GM12878 (cell line): Measurements from ENCODE around the gene CCNJ. TPM values are rescaled to one million over a fixed set of nuclear protein-coding genes. Genes with fewer than 3 reads are reported as not detected.

Source experiments
- ATAC-seq: fragments of 200-7000 bp; cut with Tn5 transposase; 3 replicates; pipeline ENCODE4 v1.9.1; 2020; ENCODE audit warnings: mild to moderate bottlenecking, moderate library complexity
- BruUV-seq: library from RNA; stranded (reverse); fragments of 400-500 nt; replicated peaks from 2 replicates; lab custom pipeline; 2021; lab: Mats Ljungman, UMichigan
- CTCF ChIA-PET: fragments of 300-600 bp; sonication (Branson Sonifier 250); formaldehyde crosslinking; extraction: SDS; loops from one replicate; lab custom pipeline; 2021; ENCODE audit warnings: inconsistent platforms; lab: Yijun Ruan, JAX
- POLR2A ChIA-PET: fragments of 350-600 bp; formaldehyde crosslinking; extraction: SDS; loops from one replicate; lab custom pipeline; 2021; ENCODE audit warnings: inconsistent platforms; lab: Charles Lee
- RAD21 ChIA-PET: fragments of 300-600 bp; sonication (Branson Sonifier 250); formaldehyde crosslinking; loops from one replicate; lab custom pipeline; 2023; ENCODE audit warnings: antibody characterized with exemption; ENCODE audit not compliant: unreplicated experiment; lab: Charles Lee
- SMC1A ChIA-PET: fragments of 300-600 bp; sonication (Branson Sonifier 250); formaldehyde crosslinking; loops from one replicate; lab custom pipeline; 2023; ENCODE audit not compliant: unreplicated experiment, uncharacterized antibody; lab: Charles Lee
- DNase-seq: peaks from one replicate; pipeline ENCODE4 v3.0.0-alpha.2; 2011; ENCODE audit warnings: low read depth, low spot score
- FAIRE-seq: peaks from 3 replicates; lab custom pipeline; 2011; peaks lifted over from hg19 to GRCh38; lab: Jason Lieb, UNC
- H2AFZ ChIP-seq: 2 replicates; pipeline ENCODE4 v1.6.0; 2011; ENCODE audit warnings: low read depth, low read length, control low read depth; ENCODE audit not compliant: control insufficient read depth
- H3K27ac ChIP-seq: 2 replicates; pipeline ENCODE4 v1.5.1; 2011; ENCODE audit warnings: control low read depth; ENCODE audit not compliant: control insufficient read depth, insufficient read depth
- H3K27me3 ChIP-seq, 2 experiments: replicated peaks in 1 of 2; 2 replicates each; pipeline versions ENCODE4 v1.6.0 to v1.6.1; 2011; ENCODE audit warnings: low read length in 1 of 2; ENCODE audit not compliant: control insufficient read depth in 2 of 2, insufficient read depth in 2 of 2
- H3K36me3 ChIP-seq, 2 experiments: 2 replicates each; pipeline ENCODE4 v1.5.1; 2011; ENCODE audit warnings: low read length in 1 of 2; ENCODE audit not compliant: control insufficient read depth in 2 of 2, insufficient read depth in 2 of 2
- H3K4me1 ChIP-seq: 2 replicates; pipeline ENCODE4 v1.6.1; 2011; ENCODE audit warnings: mild to moderate bottlenecking, low read length, moderate library complexity, mixed read lengths; ENCODE audit not compliant: control insufficient read depth, insufficient read depth
- H3K4me2 ChIP-seq: 2 replicates; pipeline ENCODE4 v1.6.0; 2011; ENCODE audit warnings: control low read depth; ENCODE audit not compliant: control insufficient read depth, insufficient read depth
- H3K4me3 ChIP-seq: fragments of 200-600 bp; sonication (generic); 2 replicates; pipeline ENCODE4 v1.5.1; 2016
- H3K79me2 ChIP-seq: 2 replicates; pipeline ENCODE4 v1.6.0; 2011; ENCODE audit warnings: low read length; ENCODE audit not compliant: control insufficient read depth, insufficient read depth
- H3K9ac ChIP-seq: 2 replicates; pipeline ENCODE4 v1.8.0; 2011; ENCODE audit warnings: low read length, control low read depth, mixed read lengths; ENCODE audit not compliant: control insufficient read depth, insufficient read depth
- H3K9me3 ChIP-seq: replicated peaks from 3 replicates; pipeline ENCODE4 v1.5.1; 2011; ENCODE audit warnings: mild to moderate bottlenecking, low read length; ENCODE audit not compliant: control insufficient read depth, insufficient read depth
- H4K20me1 ChIP-seq: 2 replicates; pipeline ENCODE4 v1.6.0; 2011; ENCODE audit not compliant: control insufficient read depth, insufficient read depth
- CEBPB ChIP-seq, 2 experiments: fragments of 150-350 bp in 1 of 2; IDR thresholded peaks; 2 replicates each; pipeline ENCODE4 v1.6.1; 2012 to 2014; ENCODE audit warnings: low read depth in 2 of 2, low read length in 2 of 2, borderline replicate concordance in 1 of 2, inconsistent platforms in 1 of 2
- EZH2 ChIP-seq: IDR thresholded peaks from 2 replicates; pipeline ENCODE4 v1.6.1; 2012; ENCODE audit warnings: low read depth, mild to moderate bottlenecking, control low read depth, inconsistent platforms, low read length, borderline replicate concordance; ENCODE audit not compliant: control insufficient read depth
- IRF3 ChIP-seq: fragments of 450-650 bp; IDR thresholded peaks from 2 replicates; pipeline ENCODE4 v1.6.1; 2014; ENCODE audit warnings: mild to moderate bottlenecking
- MEF2B ChIP-seq: fragments of 450-650 bp; IDR thresholded peaks from 2 replicates; pipeline ENCODE4 v1.6.1; 2018; ENCODE audit warnings: mild to moderate bottlenecking, moderate library complexity; ENCODE audit not compliant: partially characterized antibody, poor library complexity, severe bottlenecking
- MTA3 ChIP-seq: IDR thresholded peaks from 2 replicates; pipeline ENCODE4 v1.6.1; 2012; ENCODE audit warnings: low read length, inconsistent platforms, borderline replicate concordance
- MXI1 ChIP-seq: fragments of 150-350 bp; IDR thresholded peaks from 2 replicates; pipeline ENCODE4 v1.6.1; 2011; ENCODE audit warnings: low read depth, mild to moderate bottlenecking, inconsistent platforms, low read length, improper control_type of control experiment
- NBN ChIP-seq: fragments of 450-650 bp; IDR thresholded peaks from 2 replicates; pipeline ENCODE4 v1.6.1; 2016
- RAD21 ChIP-seq: IDR thresholded peaks from 2 replicates; pipeline ENCODE4 v1.6.1; 2011; ENCODE audit warnings: mild to moderate bottlenecking, low read depth, low read length, moderate library complexity; ENCODE audit not compliant: insufficient read depth
- RBBP5 ChIP-seq: fragments of 200-600 bp; sonication (generic); conservative IDR thresholded peaks from 2 replicates; pipeline ENCODE4 v1.6.1; 2016
- SIN3A ChIP-seq: IDR thresholded peaks from 2 replicates; pipeline ENCODE4 v1.6.1; 2012; ENCODE audit warnings: low read depth, low read length, improper control_type of control experiment
- SP1 ChIP-seq: IDR thresholded peaks from one replicate; pipeline ENCODE4 v1.6.1; 2011; ENCODE audit warnings: low read depth, low read length
- STAT3 ChIP-seq: IDR thresholded peaks from 2 replicates; pipeline ENCODE4 v1.6.1; 2011; ENCODE audit warnings: low read depth, low read length, improper control_type of control experiment
- SUZ12 ChIP-seq: fragments of 200-600 bp; sonication (generic); IDR thresholded peaks from one replicate; pipeline ENCODE4 v1.6.1; 2018; ENCODE audit warnings: antibody characterized with exemption, mild to moderate bottlenecking; ENCODE audit not compliant: unreplicated experiment
- WGBS: methylation state at CpG from one replicate; pipeline ENCODE4 v1.1.6; 2016; ENCODE audit warnings: low lambda C conversion rate; ENCODE audit not compliant: insufficient replicate concordance, insufficient coverage; ENCODE audit errors: missing lambda C conversion rate; 5-methylcytosine and 5-hydroxymethylcytosine counted together
- in situ Hi-C: fragments of 300-500 bp; cut with MboI; formaldehyde crosslinking; loops from 9 replicates; pipeline ENCODE4 v1.14.3; 2018; ENCODE audit warnings: mixed read lengths
- intact Hi-C: fragments of 100-400 bp; cut with micrococcal nuclease; formaldehyde crosslinking; loops from one replicate; pipeline ENCODE4 v1.14.2; 2022; ENCODE audit not compliant: unreplicated experiment
- polyA plus RNA-seq, 11 experiments: library from polyadenylated mRNA; depleted of rRNA in 4 of 11; unstranded in 6 of 11; stranded (reverse) in 5 of 11; fragments of >200 nt; fragmentation: Nextera tagmentation in 4 of 11; fragmentation: Illumina TruSeq in 1 of 11; extraction: Ambion mirVana in 4 of 11; extraction: Trizol in 1 of 11; gene quantifications; 1 replicate in 1 of 11; 2 replicates in 10 of 11; pipeline versions ENCODE4 v1.2.1 to v1.2.3, GENCODE V29; 2011 to 2016; ENCODE audit warnings: inconsistent platforms in 2 of 11, missing spikeins in 2 of 11, low read depth in 1 of 11
- total RNA-seq, 4 experiments: library from RNA; depleted of rRNA in 3 of 4; stranded (reverse); fragments of >200 nt in 3 of 4; fragmentation: Illumina TruSeq in 1 of 4; extraction: Trizol in 1 of 4; gene quantifications; 2 replicates each; pipeline versions ENCODE4 v1.2.1 to v1.2.3, GENCODE V29; 2013 to 2021
- TF ChIP-seq, protein P1 (sequence below): IDR thresholded peaks from 2 replicates; pipeline ENCODE4 v1.6.1; 2012; ENCODE audit warnings: low read depth, low read length, improper control_type of control experiment

CCNJ gene
- total and polyA plus RNA-seq, 10 of the 15 experiments (the other 5 are each of a cell fraction or from before 2014, with no cell fraction given), result 0.56 to 8.8 (median 6.6) TPM

DNA sequence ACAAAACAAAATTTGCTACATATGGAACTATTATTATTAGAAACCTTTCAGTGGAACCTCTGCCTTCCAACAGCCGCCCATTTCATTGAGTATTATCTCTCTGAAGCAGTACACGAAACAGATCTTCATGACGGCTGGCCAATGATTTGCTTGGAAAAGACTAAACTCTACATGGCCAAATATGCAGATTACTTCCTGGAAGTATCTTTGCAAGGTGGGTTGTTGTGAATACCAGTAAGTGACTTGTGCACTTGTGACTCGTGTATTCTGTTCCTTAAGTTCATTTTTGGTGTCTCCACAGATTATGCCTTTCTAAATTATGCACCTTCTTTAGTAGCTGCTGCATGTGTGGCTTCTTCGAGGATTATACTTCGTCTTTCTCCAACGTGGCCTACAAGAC, 13.4 kb downstream of the CCNJ start:
- RAD21 ChIA-PET, result no interaction called here
- in situ Hi-C loops, result no loop called here
- no peak for ATAC-seq
- TF ChIP-seq EZH2 (no peak), SUZ12 (no peak), STAT3 (no peak), SIN3A (no peak), RAD21 (no peak), MEF2B (no peak), MTA3 (no peak), IRF3 (no peak), SP1 (no peak), NBN (no peak), CEBPB (IDR thresholded peaks at IDR 0.05; ENCODE audit: borderline replicate concordance in 1 of 2, low read depth in 2 of 2, low read length in 2 of 2) (no peak), RBBP5 (no peak), MXI1 (no peak)
- TF ChIP-seq, protein P1, sequence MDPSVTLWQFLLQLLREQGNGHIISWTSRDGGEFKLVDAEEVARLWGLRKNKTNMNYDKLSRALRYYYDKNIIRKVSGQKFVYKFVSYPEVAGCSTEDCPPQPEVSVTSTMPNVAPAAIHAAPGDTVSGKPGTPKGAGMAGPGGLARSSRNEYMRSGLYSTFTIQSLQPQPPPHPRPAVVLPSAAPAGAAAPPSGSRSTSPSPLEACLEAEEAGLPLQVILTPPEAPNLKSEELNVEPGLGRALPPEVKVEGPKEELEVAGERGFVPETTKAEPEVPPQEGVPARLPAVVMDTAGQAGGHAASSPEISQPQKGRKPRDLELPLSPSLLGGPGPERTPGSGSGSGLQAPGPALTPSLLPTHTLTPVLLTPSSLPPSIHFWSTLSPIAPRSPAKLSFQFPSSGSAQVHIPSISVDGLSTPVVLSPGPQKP, result no peak
- TF ChIP-seq, all 136 proteins: peak for 0
- Histone ChIP-seq H3K27me3 (no peaks in the 10 kb centered on the region), H3K4me2 (no peak overlapping the region), H4K20me1 (no peaks in the 10 kb centered on the region), H3K4me3 (no peak overlapping the region), H3K36me3 (peaks cover 4 to 5% of the 10 kb centered on the region in 2 experiments; a peak in 3 of 4 replicates), H3K9ac (no peak overlapping the region), H2AFZ (no peak overlapping the region), H3K27ac (no peak overlapping the region), H3K9me3 (no peaks in the 10 kb centered on the region), H3K4me1 (no peaks in the 10 kb centered on the region), H3K79me2 (peaks cover 3% of the 10 kb centered on the region)
- ChIA-PET CTCF (interaction anchor here (0.8 to 0.9 kb wide), 2 partner anchors 8 to 173 kb away, joined by 3 read pairs; no protein-coding TSS in a partner anchor), SMC1A (interaction anchor here (1.7 kb wide), 1 partner anchor 10 kb away, joined by 5 read pairs; no protein-coding TSS in a partner anchor), POLR2A (no interaction called here)
- WGBS, result 98% methylated on average over 7 of the region's 7 CpGs
- DNase-seq, result no peak
- FAIRE-seq, result no peak
- BruUV-seq, result no TSS peak
- intact Hi-C loops, result no loop called here
